MM.1S (cell line): ENCODE data around the gene ANKLE1.

Source experiments
- EZH2 ChIP-seq: fragments of 300-600 bp; sonication (generic); optimal IDR thresholded peaks from 2 replicates; pipeline ENCODE3; 2017; ENCODE audit warnings: low read depth, mild to moderate bottlenecking, antibody characterized with exemption, low read length, mixed read lengths
- EZH2phosphoT487 ChIP-seq: fragments of 300-600 bp; sonication (generic); IDR thresholded peaks from 2 replicates; pipeline ENCODE4 v1.6.1; 2018; ENCODE audit warnings: antibody characterized with exemption, low read length
- TF ChIP-seq, protein P1 (sequence below): fragments of 300-600 bp; sonication (generic); IDR thresholded peaks from 2 replicates; pipeline ENCODE4 v1.5.1; 2016; ENCODE audit warnings: antibody characterized with exemption, low read length, mixed read lengths

DNA sequence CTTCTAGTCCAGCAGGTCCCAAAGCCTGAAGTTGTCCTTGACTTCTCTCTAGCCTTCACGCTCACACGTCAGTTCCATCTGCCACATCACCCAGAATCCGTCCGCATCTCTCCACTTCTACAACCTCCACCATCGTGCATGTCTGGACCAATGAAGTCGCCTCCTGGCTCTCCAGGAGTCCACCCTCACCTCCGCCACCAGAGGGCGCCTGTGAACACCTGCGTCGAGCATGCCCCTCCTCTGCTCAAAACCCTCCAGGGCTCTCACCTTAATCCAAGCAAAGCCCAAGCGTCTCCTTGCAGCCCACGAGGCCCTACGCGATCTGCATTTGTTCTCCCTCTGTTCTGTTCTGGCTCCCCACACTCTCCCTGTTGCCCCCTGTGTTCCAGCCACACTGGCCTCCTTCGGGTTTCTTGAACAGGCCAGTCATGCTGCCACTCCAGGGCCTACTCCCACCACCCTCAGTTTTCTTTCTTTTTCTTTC is 20.8 kb upstream of the ANKLE1 start:
- TF ChIP-seq, protein P1, sequence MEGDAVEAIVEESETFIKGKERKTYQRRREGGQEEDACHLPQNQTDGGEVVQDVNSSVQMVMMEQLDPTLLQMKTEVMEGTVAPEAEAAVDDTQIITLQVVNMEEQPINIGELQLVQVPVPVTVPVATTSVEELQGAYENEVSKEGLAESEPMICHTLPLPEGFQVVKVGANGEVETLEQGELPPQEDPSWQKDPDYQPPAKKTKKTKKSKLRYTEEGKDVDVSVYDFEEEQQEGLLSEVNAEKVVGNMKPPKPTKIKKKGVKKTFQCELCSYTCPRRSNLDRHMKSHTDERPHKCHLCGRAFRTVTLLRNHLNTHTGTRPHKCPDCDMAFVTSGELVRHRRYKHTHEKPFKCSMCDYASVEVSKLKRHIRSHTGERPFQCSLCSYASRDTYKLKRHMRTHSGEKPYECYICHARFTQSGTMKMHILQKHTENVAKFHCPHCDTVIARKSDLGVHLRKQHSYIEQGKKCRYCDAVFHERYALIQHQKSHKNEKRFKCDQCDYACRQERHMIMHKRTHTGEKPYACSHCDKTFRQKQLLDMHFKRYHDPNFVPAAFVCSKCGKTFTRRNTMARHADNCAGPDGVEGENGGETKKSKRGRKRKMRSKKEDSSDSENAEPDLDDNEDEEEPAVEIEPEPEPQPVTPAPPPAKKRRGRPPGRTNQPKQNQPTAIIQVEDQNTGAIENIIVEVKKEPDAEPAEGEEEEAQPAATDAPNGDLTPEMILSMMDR = peak; percentile 97
- TF ChIP-seq EZH2 = no peak
- no peak for TF ChIP-seq EZH2phosphoT487
